Naive thymus-derived CD4-positive, alpha-beta T cell (primary cell): ENCODE results near the gene CMIP. TPM values are rescaled to one million over a fixed set of nuclear protein-coding genes. Genes with fewer than 3 reads are reported as not detected.

Source experiments
- ATAC-seq: fragments of 150-1000 bp; cut with Tn5 transposase; 2 replicates; pipeline ENCODE4 v1.10.0; 2021; ENCODE audit warnings: mild to moderate bottlenecking, moderate library complexity
- CTCF ChIA-PET: fragments of 350-600 bp; sonication (Branson Sonifier 250); formaldehyde crosslinking; loops from one replicate; lab custom pipeline; 2021; ENCODE audit warnings: antibody characterized with exemption; lab: Charles Lee
- POLR2A ChIA-PET: fragments of 350-600 bp; sonication (Branson Sonifier 250); formaldehyde crosslinking; loops from one replicate; lab custom pipeline; 2021; ENCODE audit warnings: antibody characterized with exemption, inconsistent platforms; lab: Charles Lee
- DNase-seq, 9 donors: peaks; one replicate each; pipeline versions ENCODE4 v3.0.0 to v3.0.0-alpha.2; 2020 to 2022; ENCODE audit warnings: mixed read lengths in 1 of 9
- H3K27ac ChIP-seq: one replicate; pipeline ENCODE4 v1.7.0; 2013; ENCODE audit warnings: mild to moderate bottlenecking, low read depth, low read length, moderate library complexity
- H3K27me3 ChIP-seq, 2 donors: one replicate each; pipeline ENCODE4 v1.7.0; 2013; ENCODE audit warnings: low read length in 2 of 2, mild to moderate bottlenecking in 2 of 2, moderate library complexity in 2 of 2; ENCODE audit not compliant: control insufficient read depth in 2 of 2, insufficient read depth in 2 of 2
- H3K36me3 ChIP-seq, 3 experiments: 1 replicate in 2 of 3; 2 replicates in 1 of 3; pipeline ENCODE4 v1.7.0; 2013; ENCODE audit warnings: low read length in 3 of 3, mild to moderate bottlenecking in 3 of 3, moderate library complexity in 1 of 3; ENCODE audit not compliant: insufficient read depth in 3 of 3, control insufficient read depth in 2 of 3
- H3K4me1 ChIP-seq, 2 donors: one replicate each; pipeline ENCODE4 v1.7.0; 2013; ENCODE audit warnings: low read length in 2 of 2, mild to moderate bottlenecking in 2 of 2, moderate library complexity in 1 of 2; ENCODE audit not compliant: control insufficient read depth in 2 of 2, insufficient read depth in 2 of 2
- H3K4me3 ChIP-seq: 2 replicates; pipeline ENCODE4 v1.7.0; 2013; ENCODE audit warnings: mild to moderate bottlenecking, low read length
- H3K9me3 ChIP-seq, 3 experiments: 1 replicate in 2 of 3; 2 replicates in 1 of 3; pipeline ENCODE4 v1.7.0; 2013; ENCODE audit warnings: low read length in 3 of 3; ENCODE audit not compliant: control insufficient read depth in 2 of 3
- H3K27ac Mint-ChIP-seq, 9 donors: one replicate each; pipeline ENCODE4 v1.8.0; 2020 to 2022; ENCODE audit warnings: mixed read lengths in 9 of 9, mild to moderate bottlenecking in 8 of 9, moderate library complexity in 5 of 9, inconsistent platforms in 2 of 9
- H3K27me3 Mint-ChIP-seq, 5 donors: one replicate each; pipeline ENCODE4 v1.8.0; 2021 to 2022; ENCODE audit warnings: mixed read lengths in 5 of 5, mild to moderate bottlenecking in 1 of 5
- H3K36me3 Mint-ChIP-seq, 5 donors: one replicate each; pipeline ENCODE4 v1.8.0; 2020 to 2022; ENCODE audit warnings: mixed read lengths in 5 of 5, mild to moderate bottlenecking in 3 of 5, inconsistent platforms in 1 of 5
- H3K4me1 Mint-ChIP-seq, 7 donors: one replicate each; pipeline ENCODE4 v1.8.0; 2020 to 2022; ENCODE audit warnings: mixed read lengths in 7 of 7, mild to moderate bottlenecking in 3 of 7, inconsistent platforms in 1 of 7
- H3K4me3 Mint-ChIP-seq, 10 donors: one replicate each; pipeline ENCODE4 v1.8.0; 2020 to 2022; ENCODE audit warnings: mild to moderate bottlenecking in 10 of 10, mixed read lengths in 10 of 10, moderate library complexity in 6 of 10, inconsistent platforms in 2 of 10
- H3K9me3 Mint-ChIP-seq, 11 donors: one replicate each; pipeline ENCODE4 v1.8.0; 2020 to 2022; ENCODE audit warnings: mixed read lengths in 11 of 11, mild to moderate bottlenecking in 4 of 11, inconsistent platforms in 1 of 11, moderate library complexity in 1 of 11
- intact Hi-C, 2 donors: fragments of 100-400 bp; cut with micrococcal nuclease; formaldehyde crosslinking; loops; one replicate each; pipeline ENCODE4 v1.15.1; 2023
- microRNA-seq: library from miRNA; unstranded; fragments of <30 nt; microRNA quantifications from one replicate; pipeline ENCODE4 v1.2.0, GENCODE V29; 2022; ENCODE audit warnings: borderline microRNAs expressed
- polyA plus RNA-seq, 2 donors: library from polyadenylated mRNA; unstranded; fragments of 300-500 nt; fragmentation: Illumina TruSeq; gene quantifications; one replicate each; pipeline ENCODE4 v1.2.3, GENCODE V29; 2021
- total RNA-seq, 6 experiments: library from RNA in 5 of 6; stranded (reverse) in 5 of 6; gene quantifications; 1 replicate in 5 of 6; 2 replicates in 1 of 6; pipeline ENCODE4 v1.2.3 and lab custom pipeline; 2021 to 2026

Gene CMIP
- total and polyA plus RNA-seq, 7 experiments from 2014 or later = 0.66 to 75.4 (median 34.3) TPM

GRCh38 chr16:81756615-81757356 is 312.2 kb downstream of the CMIP start:
- H3K27ac Mint-ChIP-seq = no peak overlapping the region
- no peaks in the 10 kb centered on the region for H3K36me3 ChIP-seq
- no peaks in the 10 kb centered on the region for H3K27me3 ChIP-seq
- H3K9me3 ChIP-seq = no peaks in the 10 kb centered on the region
- no peak overlapping the region for H3K4me3 ChIP-seq
- H3K4me1 ChIP-seq = no peaks in the 10 kb centered on the region
- H3K4me1 Mint-ChIP-seq = peaks cover 0 to 18% (median 0%) of the 10 kb centered on the region in 7 donors
- intact Hi-C loops = no loop called here
- H3K27ac ChIP-seq = no peak overlapping the region
- H3K27me3 Mint-ChIP-seq = peaks cover 0 to 7% (median 0%) of the 10 kb centered on the region in 5 donors
- H3K4me3 Mint-ChIP-seq = no peak overlapping the region
- CTCF ChIA-PET = interaction anchor here (0.6 kb wide), 1 partner anchor 496 kb away, joined by 7 read pairs; no protein-coding TSS in a partner anchor
- H3K9me3 Mint-ChIP-seq = peaks cover 0 to 2% (median 0%) of the 10 kb centered on the region in 11 donors
- no peak for ATAC-seq
- no peaks in the 10 kb centered on the region for H3K36me3 Mint-ChIP-seq
- POLR2A ChIA-PET = interaction anchor here (0.5 kb wide), 1 partner anchor 764 kb away, joined by 3 read pairs; no protein-coding TSS in a partner anchor
- DNase-seq = no peak

- ChIA-PET CTCF (interaction anchor here (0.6 kb wide), 1 partner anchor 1032 kb away, joined by 3 read pairs; no protein-coding TSS in a partner anchor), POLR2A (no interaction called here)
- H3K9me3 ChIP-seq = no peaks in the 10 kb centered on the region
- no peaks in the 10 kb centered on the region for H3K27me3 ChIP-seq
- no peak for ATAC-seq
- intact Hi-C loops = no loop called here
- Mint-ChIP-seq H3K4me3 (no peak overlapping the region), H3K27me3 (peaks cover 0 to 7% (median 4%) of the 10 kb centered on the region in 5 donors), H3K36me3 (no peaks in the 10 kb centered on the region), H3K9me3 (peaks cover 0 to 2% (median 0%) of the 10 kb centered on the region in 11 donors), H3K4me1 (peaks cover 0 to 16% (median 0%) of the 10 kb centered on the region in 7 donors), H3K27ac (no peak overlapping the region)
- H3K27ac ChIP-seq = no peak overlapping the region
- no peaks in the 10 kb centered on the region for H3K4me1 ChIP-seq
- no peak for DNase-seq
- no peaks in the 10 kb centered on the region for H3K36me3 ChIP-seq
- H3K4me3 ChIP-seq = no peak overlapping the region
Observed at GRCh38 chr16:81758376-81758775, 313.8 kb downstream of the CMIP start.

Small RNA genes lying within 50 kb of the gene (microRNA-seq; reads per million reads assigned to microRNA genes)
- gene MIR6504 = not detected
- not detected for gene MIR7854

Other genes starting within 250 kb of the CMIP start
- gene BCO1, start 206.1 kb upstream of the CMIP start, total RNA-seq = not detected
- gene BCO1, start 206.1 kb upstream of the CMIP start, polyA plus RNA-seq = not detected
- gene GAN, start 129.8 kb upstream of the CMIP start, total RNA-seq = 10 to 100 TPM in 1 of 5 experiments, 1 to 10 TPM in 4; 5.1 to 11.3 (median 7.9) TPM
- 1 to 10 TPM; 2.3 to 2.4 TPM for gene GAN, start 129.8 kb upstream of the CMIP start, polyA plus RNA-seq